ENCODE data around the gene MPRIP.

The MPRIP gene

GRCh38 chr17:17077101-17077500 is 34.8 kb downstream of the MPRIP start:
- no peak for DNase-seq (ENCODE audit: extremely low spot score)
- POLR2A ChIA-PET: no interaction called here
- CTCF ChIA-PET: interaction anchor here (1.3 kb wide), 1 partner anchor 82 kb away, joined by 3 read pairs; no protein-coding TSS in a partner anchor
- TF ChIP-seq, protein P1, sequence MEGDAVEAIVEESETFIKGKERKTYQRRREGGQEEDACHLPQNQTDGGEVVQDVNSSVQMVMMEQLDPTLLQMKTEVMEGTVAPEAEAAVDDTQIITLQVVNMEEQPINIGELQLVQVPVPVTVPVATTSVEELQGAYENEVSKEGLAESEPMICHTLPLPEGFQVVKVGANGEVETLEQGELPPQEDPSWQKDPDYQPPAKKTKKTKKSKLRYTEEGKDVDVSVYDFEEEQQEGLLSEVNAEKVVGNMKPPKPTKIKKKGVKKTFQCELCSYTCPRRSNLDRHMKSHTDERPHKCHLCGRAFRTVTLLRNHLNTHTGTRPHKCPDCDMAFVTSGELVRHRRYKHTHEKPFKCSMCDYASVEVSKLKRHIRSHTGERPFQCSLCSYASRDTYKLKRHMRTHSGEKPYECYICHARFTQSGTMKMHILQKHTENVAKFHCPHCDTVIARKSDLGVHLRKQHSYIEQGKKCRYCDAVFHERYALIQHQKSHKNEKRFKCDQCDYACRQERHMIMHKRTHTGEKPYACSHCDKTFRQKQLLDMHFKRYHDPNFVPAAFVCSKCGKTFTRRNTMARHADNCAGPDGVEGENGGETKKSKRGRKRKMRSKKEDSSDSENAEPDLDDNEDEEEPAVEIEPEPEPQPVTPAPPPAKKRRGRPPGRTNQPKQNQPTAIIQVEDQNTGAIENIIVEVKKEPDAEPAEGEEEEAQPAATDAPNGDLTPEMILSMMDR (IDR thresholded peaks at IDR 0.05; ENCODE audit: control extremely low read depth, extremely low read depth, low read depth, missing control alignments): no peak

- TF ChIP-seq, protein P1 (IDR thresholded peaks at IDR 0.05; ENCODE audit: control extremely low read depth, extremely low read depth, low read depth, missing control alignments): no peak
- ChIA-PET POLR2A (no interaction called here), CTCF (no interaction called here)
- no peak for DNase-seq (ENCODE audit: extremely low spot score)
These were observed 35.8 kb downstream of the MPRIP start for GRCh38 chr17:17077861-17078732.

- CTCF ChIA-PET: no interaction called here
- POLR2A ChIA-PET: no interaction called here
- TF ChIP-seq, protein P1 (IDR thresholded peaks at IDR 0.05; ENCODE audit: control extremely low read depth, extremely low read depth, low read depth, missing control alignments): no peak
- no peak for DNase-seq (ENCODE audit: extremely low spot score)
These were observed 36.6 kb downstream of the MPRIP start for GRCh38 chr17:17078832-17079231.

DNA sequence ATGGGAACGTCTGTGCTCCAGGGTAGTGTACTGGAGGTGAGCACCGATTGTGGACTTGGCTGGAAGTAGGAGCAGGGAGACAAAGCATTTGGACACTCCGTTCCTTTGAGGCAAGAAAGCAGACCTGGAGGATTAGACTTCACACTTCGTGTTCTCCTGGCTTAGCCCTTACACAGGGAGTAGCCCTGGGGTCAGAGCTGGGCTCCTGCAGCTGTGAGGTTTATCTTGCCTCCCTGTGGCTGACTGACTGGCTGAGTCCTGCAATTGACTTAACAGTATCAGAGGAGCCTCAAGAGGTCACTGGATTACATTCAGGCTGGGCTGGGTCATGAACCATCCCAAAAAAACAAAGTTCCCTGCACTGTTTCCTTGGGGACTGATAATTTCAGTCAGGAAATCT is 37.1 kb downstream of the MPRIP start:
- TF ChIP-seq, protein P1 (IDR thresholded peaks at IDR 0.05; ENCODE audit: control extremely low read depth, extremely low read depth, low read depth, missing control alignments): no peak
- ChIA-PET POLR2A (no interaction called here), CTCF (no interaction called here)
- no peak for DNase-seq (ENCODE audit: extremely low spot score)

GRCh38 chr17:17079761-17080160 is 37.5 kb downstream of the MPRIP start:
- ChIA-PET CTCF (no interaction called here), POLR2A (no interaction called here)
- TF ChIP-seq, protein P1 (IDR thresholded peaks at IDR 0.05; ENCODE audit: control extremely low read depth, extremely low read depth, low read depth, missing control alignments): no peak

DNA sequence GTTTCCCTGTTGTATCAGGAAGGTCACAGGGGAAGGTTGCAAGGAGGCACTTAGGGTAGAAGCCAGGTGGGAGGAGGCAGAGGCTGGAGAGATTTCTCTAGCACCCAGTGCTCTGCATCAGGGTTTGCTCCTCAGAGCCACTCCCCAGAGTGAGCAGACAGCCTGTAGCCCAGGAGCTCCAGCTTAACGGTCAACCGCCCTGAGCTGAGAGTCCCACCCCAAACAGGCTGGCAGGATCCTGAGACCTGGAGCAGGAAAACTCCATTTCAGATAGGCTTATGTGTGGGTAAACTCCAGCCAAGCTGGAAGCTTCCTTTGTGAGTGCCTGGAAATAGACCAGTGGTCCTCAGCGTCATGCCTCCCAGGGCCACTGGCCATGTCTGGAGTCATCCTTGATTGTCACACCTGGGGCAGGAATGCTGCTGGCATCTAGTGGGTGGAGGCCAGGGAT is 37.9 kb downstream of the MPRIP start:
- no peak for DNase-seq (ENCODE audit: extremely low spot score)
- ChIA-PET CTCF (no interaction called here), POLR2A (no interaction called here)
- TF ChIP-seq, protein P1 (IDR thresholded peaks at IDR 0.05; ENCODE audit: control extremely low read depth, extremely low read depth, low read depth, missing control alignments): no peak

More at GRCh38 chr17:17079761-17080160, 37.5 kb downstream of the MPRIP start:
- no peak for DNase-seq (ENCODE audit: extremely low spot score)
